Activated naive CD8-positive, alpha-beta T cell (primary cell): ENCODE measurements around the gene PPIB.
"Not testable (repeated sequence)": the region's sequence is repeated elsewhere in the genome, so short reads cannot be mapped to it uniquely, and the experiment has no call there.

Source experiments
- H3K27ac Mint-ChIP-seq: one replicate; pipeline ENCODE4 v1.8.0; 2021; ENCODE audit warnings: mixed read lengths
- H3K27me3 Mint-ChIP-seq: one replicate; pipeline ENCODE4 v1.8.0; 2021; ENCODE audit warnings: mixed read lengths
- H3K36me3 Mint-ChIP-seq: one replicate; pipeline ENCODE4 v1.8.0; 2021; ENCODE audit warnings: mixed read lengths
- H3K4me1 Mint-ChIP-seq: one replicate; pipeline ENCODE4 v1.8.0; 2021; ENCODE audit warnings: low read depth, mixed read lengths
- H3K4me3 Mint-ChIP-seq: one replicate; pipeline ENCODE4 v1.8.0; 2021; ENCODE audit warnings: mild to moderate bottlenecking, mixed read lengths
- H3K9me3 Mint-ChIP-seq: one replicate; pipeline ENCODE4 v1.8.0; 2021; ENCODE audit warnings: low read depth, mixed read lengths

The PPIB gene

DNA sequence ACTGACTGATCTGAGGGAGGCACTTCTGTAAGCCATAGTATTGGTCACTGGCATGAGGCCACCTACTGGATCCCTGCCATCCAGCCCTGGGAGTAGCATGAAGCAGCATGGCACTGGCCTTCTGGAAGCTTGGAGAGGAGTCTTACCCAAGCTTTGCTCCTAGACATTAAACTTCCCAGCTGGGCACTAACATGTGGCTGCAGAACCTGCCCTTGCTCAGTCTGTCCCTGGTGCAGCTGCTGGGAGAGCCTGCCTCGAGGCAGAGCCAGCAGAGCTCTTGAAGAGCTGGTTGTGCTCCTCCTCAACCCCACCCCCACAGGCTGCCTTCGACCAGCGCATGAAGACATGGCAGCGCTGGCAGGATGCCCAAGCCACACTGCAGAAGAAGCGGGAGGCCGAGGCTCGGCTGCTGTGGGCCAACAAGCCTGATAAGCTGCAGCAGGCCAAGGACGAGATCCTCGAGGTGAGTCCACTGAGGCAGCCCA, 28.4 kb downstream of the PPIB start:
- Mint-ChIP-seq H3K27me3 (no peaks in the 10 kb centered on the region), H3K36me3 (peaks cover 2% of the 10 kb centered on the region), H3K4me3 (no peak overlapping the region), H3K27ac (no peak overlapping the region), H3K4me1 (no peaks in the 10 kb centered on the region), H3K9me3 (no peaks in the 10 kb centered on the region)

DNA sequence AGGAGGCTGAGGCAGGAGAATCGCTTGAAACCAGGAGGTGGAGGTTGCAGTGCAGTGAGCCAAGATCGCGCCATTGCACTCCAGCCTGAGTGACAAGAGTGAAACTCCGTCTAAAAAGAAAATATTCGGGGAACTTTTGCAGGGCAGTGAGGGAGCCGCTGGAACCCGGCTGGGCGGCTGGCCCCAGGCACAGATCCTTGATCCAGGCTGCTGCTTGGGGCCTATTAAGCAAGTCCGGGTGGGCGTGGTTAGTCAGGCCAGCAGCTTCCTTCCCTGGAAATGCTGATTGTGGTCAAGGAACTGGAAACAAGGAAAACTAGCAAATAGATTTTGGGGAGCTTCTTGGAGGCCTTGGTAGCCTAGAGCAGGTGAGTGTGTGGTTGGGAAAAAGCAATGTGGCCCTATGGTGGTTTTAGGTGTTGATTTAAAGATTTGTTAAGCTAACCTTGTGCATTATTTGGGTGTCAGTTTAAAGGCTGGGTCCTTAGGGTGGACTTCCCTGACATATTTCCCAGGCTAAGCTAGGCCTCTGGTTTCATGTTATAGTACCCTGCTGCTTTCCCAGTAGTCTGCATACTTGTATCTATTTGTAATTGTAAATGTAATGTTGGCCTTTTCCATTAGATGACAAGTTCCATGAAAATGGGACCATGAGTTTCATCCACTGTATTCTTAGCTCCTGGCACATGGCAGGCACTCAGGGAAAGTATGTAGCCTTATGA, 29.0 kb downstream of the PPIB start:
- Mint-ChIP-seq H3K27ac (no peak overlapping the region), H3K27me3 (no peaks in the 10 kb centered on the region), H3K4me1 (no peaks in the 10 kb centered on the region), H3K36me3 (peaks cover 2% of the 10 kb centered on the region), H3K9me3 (no peaks in the 10 kb centered on the region), H3K4me3 (no peak overlapping the region)

DNA sequence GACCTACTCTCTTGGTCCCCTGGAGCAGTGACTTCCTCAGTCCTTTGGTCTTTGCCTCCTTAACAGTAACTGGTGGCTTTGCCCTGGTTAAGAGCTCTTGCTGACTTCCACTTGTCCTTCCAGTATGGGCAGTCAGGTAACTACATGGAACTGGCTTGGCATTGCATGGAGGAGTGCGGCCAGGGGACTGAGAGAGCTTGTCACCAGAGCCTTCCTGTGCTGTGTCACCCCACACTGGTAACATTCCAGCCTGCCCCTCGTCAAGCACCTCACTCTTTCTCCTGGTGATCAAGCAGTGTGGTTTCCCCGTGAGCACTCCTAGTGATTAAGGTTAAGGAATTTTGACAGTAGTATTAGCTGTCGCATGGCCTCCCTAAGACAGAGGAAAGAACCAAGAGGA, 30.6 kb downstream of the PPIB start:
- no peaks in the 10 kb centered on the region for H3K27me3 Mint-ChIP-seq
- H3K36me3 Mint-ChIP-seq: peaks cover 2% of the 10 kb centered on the region
- H3K27ac Mint-ChIP-seq: peak overlapping the region; percentile 34
- no peaks in the 10 kb centered on the region for H3K9me3 Mint-ChIP-seq
- no peaks in the 10 kb centered on the region for H3K4me1 Mint-ChIP-seq
- H3K4me3 Mint-ChIP-seq: no peak overlapping the region

DNA sequence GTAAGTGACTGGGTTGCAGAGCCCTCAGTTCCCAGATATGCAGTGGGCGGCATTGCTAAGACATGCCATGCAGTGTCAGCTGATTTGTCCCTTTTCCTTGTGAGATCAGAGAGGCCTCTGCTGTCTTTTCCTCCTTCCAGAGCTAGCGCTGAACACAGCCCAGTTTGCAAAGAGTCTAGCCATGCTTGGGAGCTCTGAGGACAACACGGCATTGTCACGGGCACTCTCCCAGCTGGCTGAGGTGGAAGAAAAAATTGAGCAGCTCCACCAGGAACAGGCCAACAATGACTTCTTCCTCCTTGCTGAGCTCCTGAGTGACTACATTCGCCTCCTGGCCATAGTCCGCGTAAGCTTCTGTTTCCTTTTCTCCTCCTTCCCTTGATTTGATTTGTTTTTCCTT, 31.3 kb downstream of the PPIB start:
- no peaks in the 10 kb centered on the region for H3K27me3 Mint-ChIP-seq
- H3K4me3 Mint-ChIP-seq: no peak overlapping the region
- no peak overlapping the region for H3K27ac Mint-ChIP-seq
- H3K4me1 Mint-ChIP-seq: no peaks in the 10 kb centered on the region
- no peaks in the 10 kb centered on the region for H3K9me3 Mint-ChIP-seq
- H3K36me3 Mint-ChIP-seq: peaks cover 2% of the 10 kb centered on the region

DNA sequence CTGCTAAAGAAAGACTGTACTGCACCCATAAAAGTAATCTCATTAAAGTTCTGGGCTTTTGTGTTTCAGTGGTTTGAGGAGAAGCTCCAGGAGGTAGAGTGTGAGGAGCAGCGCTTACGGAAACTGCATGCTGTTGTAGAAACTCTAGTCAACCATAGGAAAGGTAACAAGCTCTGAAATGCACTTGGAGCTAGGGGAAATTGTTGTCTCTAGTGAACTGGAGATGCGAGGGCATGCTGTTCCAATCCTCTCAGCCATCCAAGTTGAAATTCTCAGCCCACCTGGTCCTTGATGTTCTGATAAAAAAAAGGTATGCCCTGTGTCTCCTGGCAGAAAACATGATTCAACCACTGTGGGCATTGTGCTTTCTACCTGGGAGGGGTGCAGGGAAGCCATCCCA, 32.7 kb downstream of the PPIB start:
- Mint-ChIP-seq H3K27ac (no peak overlapping the region), H3K4me3 (no peak overlapping the region), H3K9me3 (no peaks in the 10 kb centered on the region), H3K4me1 (no peaks in the 10 kb centered on the region), H3K36me3 (peaks cover 4% of the 10 kb centered on the region), H3K27me3 (no peaks in the 10 kb centered on the region)

DNA sequence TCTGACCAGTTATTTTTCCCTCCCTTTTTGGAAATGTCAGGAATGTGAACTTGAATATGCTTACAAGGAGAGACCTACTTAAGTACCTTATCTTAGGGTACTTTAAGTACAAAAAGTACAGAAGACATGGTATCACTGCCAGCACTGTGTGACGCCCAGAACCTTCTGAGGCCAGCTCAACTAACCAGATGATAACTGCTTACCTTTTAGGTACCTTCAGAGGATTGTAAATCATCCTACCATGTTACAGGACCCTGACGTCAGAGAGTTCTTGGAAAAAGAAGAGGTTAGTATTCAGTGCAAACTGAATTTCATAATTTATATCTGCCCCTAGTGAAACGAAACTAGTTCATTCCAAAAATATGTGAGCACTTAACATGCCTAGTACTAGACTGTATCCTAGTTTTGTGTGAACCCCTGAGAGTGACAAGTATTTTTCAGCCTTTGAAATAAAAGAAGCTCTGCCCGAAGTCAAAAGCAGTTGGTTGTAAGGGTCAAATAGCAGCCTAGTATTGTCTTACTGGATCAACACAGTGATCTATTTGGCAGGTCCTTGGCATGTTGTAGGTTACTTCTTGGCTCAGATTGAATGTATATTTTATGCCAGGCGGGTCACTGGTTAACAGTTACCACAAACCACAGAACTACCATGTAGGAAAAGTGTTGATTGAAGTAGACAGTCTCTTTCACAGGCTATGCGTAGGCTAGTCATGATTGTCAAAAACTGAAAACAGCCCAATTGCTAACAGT, 35.1 kb downstream of the PPIB start:
- Mint-ChIP-seq H3K36me3 (peaks cover 4% of the 10 kb centered on the region), H3K27me3 (no peaks in the 10 kb centered on the region), H3K27ac (no peak overlapping the region), H3K9me3 (no peaks in the 10 kb centered on the region), H3K4me3 (no peak overlapping the region), H3K4me1 (no peaks in the 10 kb centered on the region)

DNA sequence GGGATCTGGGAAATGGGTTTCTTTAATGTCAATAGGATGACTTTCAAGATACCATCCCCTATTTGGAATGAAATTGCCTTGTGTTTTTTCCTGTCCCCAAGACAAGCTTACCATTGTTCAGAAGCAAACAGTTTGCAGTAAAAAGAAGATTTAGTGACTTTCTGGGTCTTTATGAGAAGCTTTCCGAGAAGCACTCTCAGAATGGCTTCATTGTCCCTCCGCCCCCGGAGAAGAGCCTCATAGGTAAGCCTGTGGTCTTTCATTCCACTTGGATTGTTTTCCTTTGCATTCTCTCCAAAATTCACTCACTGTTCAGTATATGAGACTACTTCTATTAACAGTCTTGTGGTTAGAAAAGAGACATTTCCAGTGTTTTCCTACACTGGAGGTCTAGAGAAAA, 36.8 kb downstream of the PPIB start:
- peaks cover 4% of the 10 kb centered on the region for H3K36me3 Mint-ChIP-seq
- H3K27ac Mint-ChIP-seq: no peak overlapping the region
- H3K4me3 Mint-ChIP-seq: no peak overlapping the region
- H3K4me1 Mint-ChIP-seq: no peaks in the 10 kb centered on the region
- no peaks in the 10 kb centered on the region for H3K9me3 Mint-ChIP-seq
- no peaks in the 10 kb centered on the region for H3K27me3 Mint-ChIP-seq

DNA sequence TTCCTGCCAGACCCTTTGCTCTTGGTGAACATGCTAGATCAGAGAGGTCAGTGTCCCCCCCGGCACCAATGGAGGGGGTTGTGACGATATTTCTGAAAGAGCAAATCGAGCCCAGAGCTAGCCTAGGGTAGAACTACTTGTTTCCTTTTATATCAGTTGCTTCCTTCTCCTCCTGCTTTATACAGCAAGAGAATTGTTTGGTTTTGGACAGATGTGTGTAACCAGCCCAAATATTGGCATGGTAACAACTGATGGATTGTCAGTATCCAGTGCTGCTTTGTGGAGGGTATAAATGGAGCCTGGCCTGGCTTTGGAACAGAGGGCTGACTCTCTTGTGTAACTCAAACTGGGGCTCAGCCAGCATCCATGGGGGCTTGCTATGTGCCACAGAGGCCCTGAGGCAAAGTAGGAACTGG, 39.9 kb downstream of the PPIB start:
- no peaks in the 10 kb centered on the region for H3K4me1 Mint-ChIP-seq

DNA sequence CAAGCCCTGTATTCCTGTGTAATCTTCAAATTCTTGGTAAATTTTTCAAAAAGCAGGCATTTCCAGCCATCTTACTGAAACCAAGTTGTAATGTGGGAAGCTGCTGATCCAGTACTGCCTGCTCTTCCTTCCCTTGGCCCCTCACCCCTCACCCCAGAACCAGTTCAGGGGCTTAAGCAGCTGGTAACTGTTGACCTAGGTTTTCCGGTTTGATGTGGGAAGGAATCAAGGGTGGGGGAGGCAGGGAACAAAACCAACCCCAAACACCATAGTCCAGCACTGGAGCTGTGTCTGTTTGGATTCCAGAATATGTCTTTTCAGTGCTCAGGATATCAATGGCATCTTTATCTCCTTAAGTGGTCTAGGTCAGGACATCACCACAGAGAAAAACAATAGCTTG, 40.4 kb downstream of the PPIB start:
- Mint-ChIP-seq H3K36me3 (peaks cover 5% of the 10 kb centered on the region), H3K27ac (no peak overlapping the region)

More for the DNA sequence above, 39.9 kb downstream of the PPIB start:
- Mint-ChIP-seq H3K27me3 (no peaks in the 10 kb centered on the region), H3K4me3 (no peak overlapping the region), H3K36me3 (peaks cover 5% of the 10 kb centered on the region), H3K27ac (no peak overlapping the region), H3K9me3 (no peaks in the 10 kb centered on the region)

DNA sequence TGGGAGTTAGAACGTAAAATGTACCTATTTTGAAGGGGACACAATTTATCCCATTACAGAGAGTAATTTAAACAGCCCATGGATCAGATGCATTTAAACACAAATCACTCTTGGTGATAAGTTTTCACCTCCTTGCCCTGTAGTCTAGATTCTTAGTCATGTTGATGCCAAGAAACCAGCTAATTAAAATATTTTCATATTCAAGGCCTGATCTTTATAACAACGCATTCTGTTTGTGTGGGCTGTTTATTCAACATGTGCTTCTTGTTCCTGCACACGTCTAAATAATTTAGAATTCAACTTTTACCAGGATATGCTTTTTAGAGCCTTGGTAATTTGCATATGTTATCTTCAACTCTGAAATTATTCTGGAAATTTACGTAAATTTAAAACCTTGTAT, 41.2 kb downstream of the PPIB start:
- Mint-ChIP-seq H3K27me3 (no peaks in the 10 kb centered on the region), H3K4me1 (no peaks in the 10 kb centered on the region), H3K36me3 (peaks cover 5% of the 10 kb centered on the region), H3K9me3 (no peaks in the 10 kb centered on the region), H3K4me3 (no peak overlapping the region), H3K27ac (no peak overlapping the region)

More for the DNA sequence above, 40.4 kb downstream of the PPIB start:
- H3K9me3 Mint-ChIP-seq: no peaks in the 10 kb centered on the region
- H3K27me3 Mint-ChIP-seq: no peaks in the 10 kb centered on the region
- H3K4me1 Mint-ChIP-seq: no peaks in the 10 kb centered on the region
- no peak overlapping the region for H3K4me3 Mint-ChIP-seq

DNA sequence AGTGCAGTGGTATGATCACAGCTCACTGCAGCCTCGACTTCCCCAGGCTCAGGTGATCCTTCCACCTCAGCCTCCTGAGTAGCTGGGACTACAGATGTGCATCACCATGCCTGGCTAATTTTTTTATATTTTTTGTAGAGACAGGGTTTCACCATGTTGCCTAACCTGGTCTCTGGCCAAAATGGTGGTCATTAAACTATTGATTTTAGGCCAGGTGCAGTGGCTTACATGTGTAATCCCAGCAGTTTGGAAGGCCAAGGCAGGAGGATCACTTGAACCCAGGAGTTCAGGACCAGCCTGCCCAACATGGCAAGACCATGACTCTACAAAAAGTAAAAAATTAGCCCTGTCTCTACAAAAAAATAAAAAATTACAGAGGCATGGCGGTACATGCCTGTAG, 42.5 kb downstream of the PPIB start:
- not testable (repeated sequence) for H3K36me3 Mint-ChIP-seq, H3K9me3 Mint-ChIP-seq, H3K27me3 Mint-ChIP-seq, H3K27ac Mint-ChIP-seq, H3K4me1 Mint-ChIP-seq, H3K4me3 Mint-ChIP-seq

DNA sequence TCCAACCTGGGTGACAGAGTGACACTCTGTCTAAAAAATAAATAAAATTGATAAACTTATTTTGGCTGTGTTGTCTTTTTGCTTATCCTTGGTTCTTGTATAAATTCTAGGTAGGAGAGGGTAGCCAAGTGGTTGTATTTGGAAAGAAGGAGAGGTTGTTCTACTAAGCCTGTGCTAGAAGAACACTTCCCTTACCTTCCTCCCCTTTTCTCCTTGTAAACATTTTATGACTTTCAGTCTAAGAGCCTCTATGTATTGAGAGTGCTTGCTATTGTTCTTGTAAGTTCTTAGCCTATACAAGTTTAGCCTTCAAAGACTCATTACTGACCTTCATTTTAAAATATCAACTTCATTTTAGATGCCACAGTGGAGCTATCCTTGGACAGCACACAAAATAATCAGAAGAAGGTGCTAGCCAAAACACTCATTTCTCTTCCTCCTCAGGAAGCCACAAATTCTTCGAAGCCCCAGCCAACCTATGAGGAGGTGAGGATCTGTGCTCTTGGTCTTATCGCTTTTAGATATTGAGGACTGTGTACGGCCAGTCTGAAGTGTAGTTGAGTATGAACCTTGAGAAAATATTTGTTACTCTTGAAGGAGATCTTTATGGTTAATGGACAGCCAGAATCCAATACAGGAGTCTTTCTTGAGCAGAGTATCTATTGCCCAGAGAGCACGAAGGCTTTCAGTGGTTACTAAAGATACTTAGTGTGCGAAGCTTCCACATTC, 44.9 kb downstream of the PPIB start:
- Mint-ChIP-seq H3K4me3 (no peak overlapping the region), H3K9me3 (no peaks in the 10 kb centered on the region), H3K27me3 (no peaks in the 10 kb centered on the region), H3K36me3 (peaks cover 2% of the 10 kb centered on the region), H3K4me1 (no peaks in the 10 kb centered on the region), H3K27ac (no peak overlapping the region)

DNA sequence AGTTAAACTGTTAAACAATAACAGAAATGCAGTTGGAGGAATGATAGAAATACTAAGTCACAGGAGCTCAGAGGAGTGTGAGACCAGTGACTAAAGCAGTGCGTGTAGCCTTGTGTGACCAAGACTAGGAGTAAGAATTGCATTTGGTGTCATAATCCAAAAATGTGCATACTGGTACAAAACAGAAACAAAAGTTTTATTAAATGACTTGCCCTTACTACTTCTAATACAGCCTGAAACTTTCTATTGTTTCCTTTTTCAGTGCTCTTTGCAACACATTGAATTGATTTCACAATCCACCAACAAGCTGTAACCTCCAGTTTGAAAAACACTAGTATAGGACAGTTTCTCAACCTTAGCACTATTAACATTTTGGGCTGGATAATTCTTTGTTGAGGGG, 49.9 kb downstream of the PPIB start:
- Mint-ChIP-seq H3K4me1 (peaks cover 28% of the 10 kb centered on the region), H3K9me3 (no peaks in the 10 kb centered on the region), H3K27ac (no peak overlapping the region), H3K27me3 (no peaks in the 10 kb centered on the region), H3K4me3 (no peak overlapping the region), H3K36me3 (peaks cover 2% of the 10 kb centered on the region)

DNA sequence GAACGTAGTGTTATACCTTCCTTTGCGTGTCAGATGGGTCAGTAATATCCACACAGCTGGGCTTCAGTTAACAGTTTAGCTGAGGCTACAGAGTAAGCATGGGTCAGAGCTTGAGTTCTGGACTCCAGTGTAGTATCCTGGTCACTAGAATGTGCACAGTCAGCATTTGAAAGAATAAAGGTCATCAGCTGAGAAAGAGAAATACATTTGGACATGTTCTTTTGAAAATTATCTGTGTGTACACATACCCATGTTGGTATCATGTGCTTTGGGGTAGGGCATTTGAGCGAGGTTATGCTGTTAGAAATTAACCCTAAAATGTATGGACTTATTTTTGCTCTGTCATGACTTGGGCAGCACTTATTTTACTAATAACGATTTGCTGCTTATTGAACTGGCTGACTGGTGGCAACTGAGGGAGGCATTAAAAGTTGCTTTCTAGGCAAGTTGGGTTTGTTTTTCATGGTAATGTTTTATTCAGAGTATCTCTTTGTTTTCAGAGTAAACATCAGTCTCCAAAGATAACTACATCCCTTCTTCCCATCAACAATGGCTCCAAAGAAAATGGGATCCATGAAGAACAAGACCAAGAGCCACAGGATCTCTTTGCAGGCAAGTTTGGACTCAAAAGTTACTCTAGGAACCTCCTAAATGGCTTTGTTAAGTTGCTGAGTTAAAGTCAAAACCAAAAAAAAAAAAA, 50.6 kb downstream of the PPIB start:
- Mint-ChIP-seq H3K9me3 (no peaks in the 10 kb centered on the region), H3K27me3 (no peaks in the 10 kb centered on the region), H3K36me3 (peaks cover 2% of the 10 kb centered on the region), H3K27ac (peak overlapping the region; percentile 2), H3K4me1 (peaks cover 32% of the 10 kb centered on the region), H3K4me3 (no peak overlapping the region)

DNA sequence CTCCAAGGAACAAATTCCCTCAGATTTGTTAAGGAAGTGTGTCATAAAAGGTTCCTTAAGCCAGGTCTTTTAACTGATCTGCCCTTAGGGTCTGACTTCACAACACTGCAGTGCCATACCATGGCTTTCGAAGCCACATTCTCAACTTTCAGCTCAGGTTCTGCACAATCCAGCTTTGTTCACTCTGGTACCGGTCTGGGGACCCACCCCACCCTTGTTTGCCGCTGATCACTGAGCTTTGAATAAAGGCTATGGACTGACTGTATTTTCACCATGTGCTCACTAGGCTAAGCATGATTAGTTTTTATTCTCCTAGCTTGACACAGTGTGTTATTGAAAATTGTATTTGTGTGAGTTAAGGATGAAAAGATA, 51.2 kb downstream of the PPIB start:
- Mint-ChIP-seq H3K9me3 (no peaks in the 10 kb centered on the region), H3K27me3 (no peaks in the 10 kb centered on the region), H3K27ac (no peak overlapping the region), H3K4me3 (no peak overlapping the region), H3K4me1 (peaks cover 38% of the 10 kb centered on the region), H3K36me3 (peaks cover 2% of the 10 kb centered on the region)
